T-helper 22 cell (primary cell): ENCODE data around the gene LAP3.
"Not testable (repeated sequence)": the region's sequence is repeated elsewhere in the genome, so short reads cannot be mapped to it uniquely, and the experiment has no call there.

Source experiments
- DNase-seq: peaks from one replicate; pipeline ENCODE4 v3.0.0-alpha.2; 2020; ENCODE audit warnings: low read depth

Gene LAP3

DNA sequence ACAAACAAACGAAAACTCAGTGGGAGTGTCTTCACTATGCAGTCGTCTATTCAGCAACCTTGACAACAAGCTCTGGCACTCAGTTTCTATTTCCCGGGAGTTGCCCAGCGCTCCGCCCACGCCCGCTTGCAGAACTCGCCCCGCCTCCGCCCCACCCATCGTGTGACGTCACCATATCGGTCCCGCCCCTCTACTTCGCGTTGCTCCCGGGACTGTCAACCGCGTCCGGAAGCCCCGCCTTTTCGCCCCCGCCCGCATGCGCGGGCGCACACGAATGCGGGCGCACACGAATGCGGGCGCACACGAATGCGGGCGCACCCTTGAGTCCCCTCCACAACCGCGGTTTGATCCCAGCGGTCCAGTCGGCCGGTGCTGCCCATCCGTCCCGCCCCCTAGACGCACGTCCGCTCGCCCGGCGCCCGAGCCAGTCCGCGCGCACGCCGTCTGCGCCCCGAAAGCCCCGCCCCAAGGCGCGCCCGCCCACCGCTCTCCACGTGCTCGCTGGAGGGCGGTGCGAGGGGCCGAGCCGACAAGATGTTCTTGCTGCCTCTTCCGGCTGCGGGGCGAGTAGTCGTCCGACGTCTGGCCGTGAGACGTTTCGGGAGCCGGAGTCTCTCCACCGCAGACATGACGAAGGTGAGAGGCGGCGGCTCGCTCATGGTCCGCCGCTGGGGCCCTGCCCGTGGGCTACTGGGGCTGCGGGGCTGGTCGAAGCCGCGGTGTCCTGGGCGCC, at the start of gene LAP3:
Gene LAP3, plus strand, starts transcription at position 267 of the 733 bp plus-strand sequence. Its CDS starts 268 bp downstream, at position 535.
- peak; percentile 94 for DNase-seq

DNA sequence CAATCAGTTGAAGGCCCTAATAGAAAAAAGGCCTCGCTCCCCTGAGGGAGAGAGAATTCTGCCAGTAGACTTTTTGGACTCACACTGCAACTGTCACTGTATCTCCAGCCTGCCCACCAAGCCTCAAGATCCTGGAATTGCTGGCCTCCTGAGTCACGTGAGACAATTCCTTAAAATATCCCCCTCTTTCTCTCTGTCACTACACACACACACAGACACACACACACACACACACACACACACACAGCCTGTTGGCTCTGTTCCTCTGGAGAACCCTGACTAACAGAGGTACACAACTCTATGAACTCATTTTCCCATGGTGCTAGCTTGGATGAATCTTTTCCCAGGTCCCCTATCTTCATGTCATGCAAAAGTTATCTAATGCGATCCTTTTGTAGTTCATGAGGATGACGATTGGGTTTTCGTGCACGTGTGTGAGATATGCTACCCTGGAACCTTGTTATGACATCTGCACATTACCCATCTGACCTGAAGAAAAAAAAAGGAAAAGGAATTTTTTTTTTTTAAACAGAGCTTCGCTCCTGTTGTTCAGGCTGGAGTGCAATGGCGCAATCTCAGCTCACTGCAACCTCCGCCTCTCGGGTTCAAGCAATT, 48.3 kb upstream of the LAP3 start:
- DNase-seq, result no peak

DNA sequence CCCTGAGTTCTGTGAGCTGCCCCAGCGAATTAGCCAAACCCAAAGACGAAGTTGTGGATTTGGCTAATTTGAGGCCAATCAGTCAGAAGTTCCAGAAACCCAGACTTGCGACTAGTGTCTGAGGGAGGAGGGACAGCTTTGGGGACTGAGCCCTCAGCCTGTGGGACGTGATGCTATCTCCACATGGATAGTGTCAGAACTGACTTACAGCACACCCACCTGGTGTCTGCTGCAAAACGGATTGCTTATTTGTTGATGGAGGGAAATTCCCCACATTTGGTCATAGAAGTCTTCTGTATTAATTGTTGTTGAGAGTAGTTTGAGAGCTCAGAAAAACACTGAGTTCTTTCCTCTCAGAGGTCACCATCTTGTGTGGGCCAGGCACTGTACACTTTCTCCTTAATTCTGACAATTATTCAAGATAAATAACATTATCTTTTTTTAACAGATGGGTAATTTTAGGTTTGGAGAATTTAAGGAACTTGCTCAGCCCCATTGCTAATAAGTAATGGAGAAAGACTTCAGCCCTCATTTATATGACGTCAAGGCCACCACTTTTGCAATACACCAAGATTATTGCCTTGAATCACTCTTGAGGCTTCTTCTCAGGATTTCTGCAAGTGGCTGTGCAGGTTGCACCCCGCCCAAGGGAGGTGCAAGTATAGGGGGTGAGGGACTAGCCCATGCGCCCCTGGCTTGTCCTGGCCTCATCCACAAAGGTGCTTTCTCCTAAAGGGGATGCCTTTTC, 45.3 kb upstream of the LAP3 start:
- DNase-seq, result no peak

DNA sequence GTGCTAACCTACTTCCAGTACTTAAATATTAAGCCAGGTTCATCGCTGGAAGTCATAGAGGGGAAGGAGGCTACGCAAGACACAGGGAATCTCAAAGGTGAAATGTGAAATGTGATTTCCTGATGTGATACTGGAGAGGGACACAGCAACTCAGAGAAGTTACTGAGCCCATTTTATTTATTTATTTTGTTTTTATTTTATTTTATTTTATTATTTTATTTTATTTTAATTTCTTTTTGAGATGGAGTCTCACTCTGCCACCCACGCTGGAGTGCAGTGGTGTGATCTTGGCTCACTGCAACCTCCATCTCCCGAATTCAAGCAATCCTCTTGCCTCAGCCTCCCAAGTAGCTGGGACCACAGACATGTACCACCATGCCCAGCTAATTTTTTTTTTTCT, 42.3 kb upstream of the LAP3 start:
- DNase-seq, result no peak

DNA sequence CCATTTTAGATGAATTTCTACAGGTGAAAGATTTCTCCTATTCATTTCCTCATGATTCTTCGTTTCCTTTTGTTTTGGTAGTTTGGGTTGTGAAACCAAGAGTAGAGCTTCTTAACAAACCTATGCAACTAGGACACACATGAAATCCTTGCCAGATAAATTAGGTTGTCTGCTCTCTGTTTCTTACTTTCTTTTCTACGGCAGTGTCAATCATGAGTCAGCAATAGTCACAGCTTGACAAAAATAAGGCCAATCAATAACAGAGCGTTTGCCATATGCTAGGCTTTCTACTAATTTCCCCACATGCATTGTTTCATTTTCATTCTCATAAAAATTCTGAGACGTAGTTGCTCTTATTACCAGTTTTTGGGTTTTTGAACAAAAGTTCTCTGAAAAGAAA, 41.8 kb upstream of the LAP3 start:
- DNase-seq, result no peak

DNA sequence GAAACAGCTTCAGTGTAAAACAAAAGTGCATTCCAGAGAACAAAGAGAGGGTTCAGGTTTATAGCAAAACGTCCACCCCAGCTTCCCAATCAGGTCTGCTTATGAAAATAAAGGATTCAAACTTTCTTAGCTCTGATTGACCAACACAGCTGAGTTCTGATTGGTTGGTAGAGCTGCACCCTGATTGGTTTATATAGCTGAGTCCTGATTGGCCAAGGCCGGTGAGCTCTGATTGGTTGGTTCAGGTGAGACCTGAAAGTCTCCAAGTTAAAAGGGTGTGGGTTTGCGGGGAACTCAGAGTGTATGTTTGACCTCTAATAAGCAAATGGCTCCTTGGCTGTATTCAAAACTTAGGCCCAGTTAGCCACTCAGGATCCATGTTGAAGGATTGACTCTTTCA, 41.1 kb upstream of the LAP3 start:
- no peak for DNase-seq

DNA sequence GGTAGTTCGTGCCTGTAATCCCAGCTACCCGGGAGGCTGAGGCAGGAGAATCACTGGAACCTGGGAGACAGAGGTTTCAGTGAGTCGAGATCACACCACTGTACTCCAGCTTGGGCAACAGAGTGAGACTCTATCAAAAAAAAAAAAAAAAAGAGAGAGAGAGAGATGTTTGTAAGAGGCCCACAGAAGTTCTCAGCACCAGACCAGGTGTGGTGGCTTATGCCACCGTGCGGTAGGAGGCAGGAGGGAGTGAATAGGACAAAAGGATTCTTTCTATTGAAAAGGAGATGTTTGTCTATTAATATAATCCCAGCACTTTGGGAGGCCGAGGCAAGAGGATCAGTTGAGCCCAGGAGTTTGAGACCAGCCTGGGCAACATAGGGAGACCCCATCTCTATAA, 39.9 kb upstream of the LAP3 start:
- not testable (repeated sequence) for DNase-seq

DNA sequence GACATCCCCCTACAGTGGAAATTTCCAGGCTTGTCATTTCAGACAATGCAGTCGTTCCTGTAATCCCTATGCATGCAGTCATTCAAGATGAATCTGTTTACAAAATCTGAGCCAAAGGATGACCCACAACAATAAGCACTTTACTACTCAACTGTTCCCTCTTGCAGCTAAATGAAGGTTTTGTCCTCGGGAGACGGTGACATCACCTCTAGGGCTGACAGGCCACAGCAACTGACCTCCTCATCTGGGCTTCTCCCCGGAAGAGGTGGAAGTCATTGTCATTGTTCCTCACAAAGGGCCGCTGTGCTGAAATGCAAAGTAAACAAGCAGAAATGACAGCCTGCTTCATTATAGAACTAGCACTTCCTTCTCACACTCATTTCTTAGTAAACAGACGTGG, 32.8 kb upstream of the LAP3 start:
- DNase-seq, result no peak

DNA sequence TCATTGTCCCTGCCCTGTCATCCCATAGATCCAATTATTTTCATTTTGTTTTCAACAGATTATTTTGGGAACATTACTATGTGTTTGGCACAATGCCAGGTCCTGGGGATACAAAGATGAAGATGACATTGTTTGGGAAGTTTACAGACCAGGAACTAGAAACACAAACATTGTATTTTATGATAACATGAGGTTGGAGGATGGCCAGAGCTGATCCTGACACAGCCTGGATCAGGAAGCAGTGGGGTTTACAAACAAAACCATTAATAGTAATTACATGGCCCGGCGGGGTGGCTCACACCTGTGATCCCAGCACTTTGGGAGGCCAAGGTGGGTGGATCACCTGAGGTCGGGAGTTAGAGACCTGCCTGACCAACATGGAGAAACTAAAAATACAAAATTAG, 32.2 kb upstream of the LAP3 start:
- DNase-seq, result no peak

DNA sequence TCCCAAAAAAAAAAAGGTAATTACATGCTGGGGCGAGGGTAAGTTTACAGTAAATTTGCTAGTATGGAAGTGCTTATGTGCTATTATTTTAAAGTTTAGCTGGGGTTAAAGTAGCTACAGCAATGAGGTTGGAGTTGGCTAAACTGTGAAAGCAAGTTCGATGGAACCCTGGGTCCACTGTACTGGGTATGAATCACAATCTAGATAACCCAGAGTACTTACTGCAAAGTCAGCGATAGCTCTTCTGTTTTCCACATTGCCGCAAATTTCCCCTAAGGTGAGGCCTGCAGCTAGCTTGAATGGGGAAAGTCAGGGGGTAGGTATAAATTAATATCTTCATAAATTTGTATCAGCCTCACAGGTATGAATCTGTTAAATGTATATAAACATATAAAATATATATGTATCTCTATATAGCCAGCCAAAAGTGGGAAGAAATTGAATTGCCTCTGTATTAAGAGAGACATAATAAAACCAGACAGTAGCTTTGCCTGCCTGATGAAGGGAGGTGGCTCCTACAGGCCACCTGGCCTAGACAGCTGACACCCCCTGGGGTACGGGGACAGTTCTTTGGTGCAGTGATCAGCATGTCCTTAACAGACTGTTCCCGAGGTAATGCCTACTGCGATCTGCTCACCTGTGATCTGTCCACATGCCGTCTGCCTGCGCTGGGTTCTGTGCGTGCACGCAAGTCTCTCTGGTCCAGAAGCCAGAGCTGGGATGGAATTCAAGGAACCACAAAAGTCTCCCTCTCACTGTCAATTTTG, 31.4 kb upstream of the LAP3 start:
- no peak for DNase-seq

DNA sequence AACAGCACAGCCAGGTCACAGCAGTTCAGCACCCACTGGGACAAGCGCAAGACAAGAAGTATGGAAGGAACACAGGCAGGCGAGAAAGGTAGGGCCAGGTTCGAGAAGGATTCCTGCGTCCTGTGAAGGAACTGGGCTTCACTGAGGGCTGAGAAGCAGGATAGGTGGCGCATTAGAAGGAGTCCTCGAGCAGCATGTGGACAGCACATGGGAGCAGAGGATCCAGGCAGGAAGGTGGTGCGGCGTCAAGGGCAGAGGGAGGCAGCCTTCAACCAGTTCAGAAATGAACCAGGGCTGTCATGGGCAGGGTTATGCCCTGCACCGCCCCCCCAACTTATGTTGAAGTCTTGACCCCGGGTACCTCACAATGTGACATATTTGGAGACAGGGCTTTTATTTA, 30.8 kb upstream of the LAP3 start:
- no peak for DNase-seq

DNA sequence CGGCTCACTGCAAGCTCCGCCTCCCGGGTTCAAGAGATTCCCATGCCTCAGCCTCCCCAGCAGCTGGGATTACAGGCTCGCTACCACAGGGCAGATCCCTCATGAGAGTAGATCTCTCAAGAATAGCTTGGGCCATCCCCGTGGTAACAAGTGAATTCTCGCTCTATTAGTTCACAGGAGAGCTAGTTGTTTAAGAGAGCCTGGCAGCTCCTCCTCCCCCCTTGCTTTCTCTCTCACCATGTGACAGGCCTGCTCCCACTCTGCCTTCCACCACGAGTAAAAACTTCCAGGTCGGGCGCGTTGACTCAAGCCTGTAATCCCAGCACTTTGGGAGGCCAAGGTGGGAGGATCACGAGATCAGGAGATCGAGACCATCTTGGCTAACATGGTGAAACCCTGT, 30.3 kb upstream of the LAP3 start:
- DNase-seq, result no peak

DNA sequence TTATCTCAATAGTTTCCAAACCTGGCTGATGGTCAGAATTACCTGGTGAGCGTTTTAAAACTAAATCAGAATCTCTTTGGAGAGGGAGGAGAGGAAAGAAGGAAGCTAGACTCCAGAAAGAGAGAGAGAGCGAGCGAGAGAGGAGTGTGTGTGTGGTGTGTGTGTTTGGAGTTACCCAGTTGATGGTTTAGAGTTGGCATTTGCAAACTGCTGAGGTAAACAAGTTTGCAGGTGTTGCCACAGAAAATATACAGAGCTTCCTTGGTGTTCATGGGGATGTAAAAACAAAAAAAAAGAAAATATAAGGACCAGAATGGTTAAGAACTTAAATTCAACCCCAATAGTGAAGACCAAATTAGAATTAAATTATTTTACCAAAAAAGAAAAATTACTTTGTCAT, 26.4 kb upstream of the LAP3 start:
- no peak for DNase-seq

DNA sequence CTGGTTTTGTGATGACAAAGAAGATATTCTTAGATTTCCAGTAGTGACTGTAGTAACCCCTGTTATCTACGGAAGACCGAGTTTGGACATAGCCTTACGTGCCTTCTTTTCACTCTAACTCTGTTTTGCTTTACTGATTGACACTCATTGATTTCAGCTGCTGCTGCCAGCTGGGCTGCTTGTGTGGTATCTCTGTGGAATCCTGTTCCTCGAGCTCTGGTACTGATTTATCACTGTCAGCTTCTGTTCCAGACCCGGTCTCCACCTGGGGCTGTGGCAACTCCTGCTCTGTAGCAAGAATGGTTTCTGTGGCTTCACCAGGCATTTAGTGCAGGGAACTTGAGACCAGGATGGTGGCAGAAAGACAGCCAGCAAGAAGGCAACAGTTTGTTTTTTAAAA, 24.6 kb upstream of the LAP3 start:
- no peak for DNase-seq

DNA sequence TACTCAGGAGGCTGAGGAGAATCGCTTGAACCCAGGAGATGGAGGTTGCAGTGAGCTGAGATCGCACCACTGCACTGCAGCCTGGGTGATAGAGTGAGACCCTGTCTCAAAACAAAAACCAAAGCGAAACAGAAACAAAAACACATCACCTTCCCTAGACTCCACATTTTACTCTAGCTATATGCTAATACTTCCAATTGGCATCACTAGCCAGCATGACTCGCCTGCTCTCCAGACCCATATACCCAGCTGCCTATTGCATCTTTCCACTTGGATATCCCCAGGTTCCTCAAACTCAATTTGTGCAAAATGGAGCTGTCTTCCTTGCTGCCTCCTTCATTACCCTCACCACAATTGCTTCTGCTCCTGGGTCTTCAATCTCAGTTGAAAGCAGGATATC, 22.4 kb upstream of the LAP3 start:
- DNase-seq, result no peak

DNA sequence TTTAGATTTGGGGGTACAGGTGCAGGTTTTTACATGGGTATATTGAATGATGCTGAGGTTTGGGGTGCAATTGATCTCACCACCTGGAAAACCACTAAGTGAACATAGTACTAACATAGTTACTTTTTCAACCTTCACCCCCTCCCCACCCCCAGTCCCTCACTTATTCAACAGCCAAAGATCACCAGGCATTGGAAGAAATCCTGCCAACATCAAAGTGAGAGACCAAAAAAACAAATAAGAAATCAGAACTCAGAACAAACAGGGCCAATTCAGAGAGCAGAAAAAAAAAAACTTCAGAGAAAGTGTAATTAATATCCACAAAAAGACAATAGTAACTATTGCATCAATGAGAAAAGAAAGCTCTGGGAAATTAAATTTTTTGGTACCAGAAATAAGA, 20.5 kb upstream of the LAP3 start:
- no peak for DNase-seq

DNA sequence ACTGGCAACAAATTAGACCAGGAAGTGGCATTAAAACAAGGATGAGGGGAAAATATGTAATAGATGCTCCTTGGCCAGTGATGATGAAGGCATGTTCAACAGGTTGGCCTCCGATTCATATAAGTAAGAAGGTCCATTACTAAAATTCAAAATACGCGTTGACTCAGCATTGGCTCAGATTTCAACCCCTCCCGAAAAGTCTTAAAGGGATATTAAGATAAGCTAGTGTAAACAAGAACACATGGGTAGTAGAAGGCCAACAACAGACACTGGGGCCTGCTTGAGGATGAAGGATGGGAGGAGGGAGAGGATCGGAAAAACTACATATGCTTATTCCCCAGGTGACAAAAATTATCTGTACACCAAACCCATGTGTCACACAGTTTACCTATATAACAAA, 19.1 kb upstream of the LAP3 start:
- no peak for DNase-seq

DNA sequence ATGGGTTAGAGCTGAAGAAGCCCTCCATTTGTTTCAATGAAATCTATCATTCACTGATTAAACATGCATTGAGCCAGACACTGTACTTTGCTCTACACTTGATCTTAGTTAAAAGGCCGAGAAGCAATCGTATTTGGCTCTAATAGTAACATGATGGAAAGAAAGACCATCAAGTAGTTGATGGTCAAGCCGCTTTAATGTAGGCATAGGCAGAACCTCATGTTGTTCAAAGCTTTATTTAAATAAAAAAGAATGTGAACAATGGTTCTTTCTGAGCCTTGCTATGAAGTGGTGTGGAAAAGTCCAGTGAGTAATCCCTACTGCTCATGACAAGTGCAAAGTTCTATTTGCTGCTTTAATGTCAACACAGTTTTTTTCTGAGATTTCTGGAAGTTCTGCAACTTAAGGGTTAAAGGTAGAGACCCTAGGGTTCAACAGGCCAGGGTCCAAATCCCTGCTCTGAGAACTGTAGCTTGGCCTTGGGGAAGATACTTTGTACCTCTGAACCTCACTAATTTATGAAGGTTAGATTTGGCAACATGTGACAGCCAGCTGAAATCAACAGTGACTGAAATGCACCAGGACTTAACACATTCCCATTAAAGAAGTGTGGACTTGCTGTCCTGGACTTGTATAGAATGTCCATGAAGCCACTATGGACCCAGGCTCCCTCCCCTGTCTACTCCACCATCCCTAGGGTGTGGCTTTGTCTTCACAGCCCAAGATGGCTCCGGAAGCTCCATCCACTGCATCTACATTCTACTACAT, 17.9 kb upstream of the LAP3 start:
- no peak for DNase-seq

DNA sequence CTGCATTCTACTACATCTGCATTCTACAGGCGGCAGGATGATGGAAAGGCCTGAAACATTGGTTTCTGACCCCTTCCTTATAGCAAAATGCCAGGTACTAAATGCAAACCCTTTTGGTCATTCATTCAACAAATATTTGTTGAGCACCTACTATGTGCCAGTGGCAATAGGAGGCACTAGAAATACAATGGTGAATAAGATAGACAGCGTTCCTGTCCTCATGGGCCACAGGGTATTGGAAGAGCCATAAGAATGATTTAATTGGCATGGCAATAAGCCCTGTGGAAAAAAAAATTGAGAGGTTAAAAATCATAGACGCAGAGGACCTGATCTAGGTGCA, 17.3 kb upstream of the LAP3 start:
- no peak for DNase-seq

DNA sequence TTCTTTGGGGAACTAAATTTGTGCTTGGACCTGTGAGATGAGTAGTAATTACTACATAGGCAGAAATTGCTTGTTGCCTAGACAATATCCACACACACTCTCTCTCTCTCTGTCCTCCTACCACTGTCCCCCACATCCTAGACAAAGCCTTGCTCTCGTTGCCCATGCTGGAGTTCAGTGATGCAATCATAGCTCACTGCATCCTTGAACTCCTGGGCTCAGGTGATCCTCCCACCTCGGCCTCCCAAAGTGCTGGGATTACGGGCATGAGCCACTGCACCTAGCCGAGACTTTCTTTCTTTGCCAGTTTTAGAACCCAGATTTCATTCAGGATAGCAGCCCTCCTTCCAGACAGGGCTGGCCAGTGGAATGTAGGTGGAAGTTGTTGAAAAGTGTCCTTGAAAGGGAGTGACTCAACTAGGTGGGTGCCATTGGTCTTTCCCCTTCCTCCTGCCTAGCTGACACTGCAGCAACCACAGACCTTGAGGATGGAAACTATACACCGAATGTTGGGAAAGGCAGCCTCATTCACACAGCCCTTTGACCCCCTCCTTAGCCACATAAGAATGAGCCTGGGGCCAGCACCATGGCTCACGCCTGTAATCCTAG, 16.8 kb upstream of the LAP3 start:
- no peak for DNase-seq

DNA sequence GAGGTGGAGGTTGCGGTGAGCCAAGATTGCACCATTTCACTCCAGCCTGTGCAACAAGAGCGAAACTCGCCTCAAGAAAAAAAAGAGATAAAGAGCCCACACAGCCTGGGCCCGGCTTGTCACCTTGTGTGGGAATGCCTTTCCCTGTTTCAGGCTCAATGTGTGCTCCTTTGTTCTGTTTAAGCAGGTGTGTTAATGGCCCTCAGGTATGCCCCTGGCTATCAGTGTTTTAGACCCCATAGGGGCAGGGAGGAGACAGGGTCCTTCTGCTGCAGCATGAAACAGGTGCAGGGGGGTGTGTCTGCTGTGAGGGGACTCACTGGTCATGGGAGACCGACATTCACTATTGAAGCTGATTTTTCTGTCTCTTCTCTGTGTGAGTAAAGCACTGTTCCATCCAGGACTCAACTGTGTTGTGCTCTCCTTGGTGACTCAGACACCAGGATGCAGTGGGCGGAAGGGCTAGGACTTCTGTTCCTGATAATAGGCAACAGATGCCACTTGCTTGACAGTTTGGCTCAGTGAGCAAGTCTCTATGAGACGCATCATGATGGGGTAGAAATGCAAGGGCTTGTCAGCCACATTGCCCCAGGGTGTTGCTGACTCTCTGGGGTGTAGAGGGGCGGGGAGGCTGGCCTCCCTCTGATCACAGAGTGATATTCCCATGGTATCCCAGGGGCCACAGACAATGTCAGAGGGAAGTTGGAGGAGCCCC, 15.6 kb upstream of the LAP3 start:
- no peak for DNase-seq
